HepG2 (cell line): Measurements from ENCODE around the gene SEPHS2. TPM values are rescaled to one million over a fixed set of nuclear protein-coding genes. Genes with fewer than 3 reads are reported as not detected.

ENCODE experiments used
- MED1 ChIP-seq: sonication (generic); formaldehyde crosslinking; IDR thresholded peaks from 2 replicates; pipeline ENCODE4 v1.4.0; 2020; ENCODE audit warnings: missing genetic modification reagents
- NR2F6 ChIP-seq, 2 experiments: IDR thresholded peaks; 2 replicates each; pipeline ENCODE4 v1.6.1; 2016; ENCODE audit warnings: antibody characterized with exemption in 1 of 2, mild to moderate bottlenecking in 1 of 2
- ONECUT2 ChIP-seq: sonication (generic); formaldehyde crosslinking; IDR thresholded peaks from 2 replicates; pipeline ENCODE4 v1.4.0; 2020; ENCODE audit warnings: missing genetic modification reagents
- PHF21A ChIP-seq: sonication (generic); formaldehyde crosslinking; IDR thresholded peaks from 2 replicates; pipeline ENCODE4 v1.5.0; 2020; ENCODE audit warnings: mild to moderate bottlenecking, missing genetic modification reagents
- ZBTB38 ChIP-seq: sonication (generic); formaldehyde crosslinking; IDR thresholded peaks from 2 replicates; pipeline ENCODE4 v1.5.1; 2020; ENCODE audit warnings: mild to moderate bottlenecking, missing genetic modification reagents
- ZFX ChIP-seq: sonication (generic); formaldehyde crosslinking; IDR thresholded peaks from 2 replicates; pipeline ENCODE4 v1.4.0; 2020; ENCODE audit warnings: mild to moderate bottlenecking, low read depth, missing genetic modification reagents, moderate library complexity
- ZNF121 ChIP-seq: sonication (generic); formaldehyde crosslinking; IDR thresholded peaks from 2 replicates; pipeline ENCODE4 v1.5.0; 2020; ENCODE audit warnings: mild to moderate bottlenecking, missing genetic modification reagents
- ZNF468 ChIP-seq: sonication (generic); formaldehyde crosslinking; IDR thresholded peaks from 2 replicates; pipeline ENCODE4 v1.8.0; 2022; ENCODE audit warnings: mild to moderate bottlenecking, moderate library complexity, missing genetic modification reagents
- ZNF605 ChIP-seq: sonication (generic); formaldehyde crosslinking; IDR thresholded peaks from 2 replicates; pipeline ENCODE4 v1.8.0; 2022; ENCODE audit warnings: mild to moderate bottlenecking, missing genetic modification reagents
- ZNF792 ChIP-seq: IDR thresholded peaks from 2 replicates; pipeline ENCODE4 v1.6.1; 2016
- ZNF883 ChIP-seq: sonication (generic); formaldehyde crosslinking; IDR thresholded peaks from 2 replicates; pipeline ENCODE4 v1.5.1; 2020; ENCODE audit warnings: mild to moderate bottlenecking, missing genetic modification reagents; ENCODE audit errors: not compliant biosample characterization
- ZNF891 ChIP-seq: sonication (generic); formaldehyde crosslinking; IDR thresholded peaks from 2 replicates; pipeline ENCODE4 v1.5.0; 2020; ENCODE audit warnings: mild to moderate bottlenecking, missing genetic modification reagents
- polyA plus RNA-seq, 8 experiments: library from polyadenylated mRNA; depleted of rRNA in 3 of 8; stranded (reverse) in 7 of 8; unstranded in 1 of 8; fragments of >200 nt; fragmentation: Illumina TruSeq in 4 of 8; extraction: Trizol in 4 of 8; gene quantifications; 2 replicates each; pipeline versions ENCODE4 v1.2.1 to v1.2.3, GENCODE V29; 2011 to 2016; ENCODE audit warnings: low read depth in 4 of 8, missing spikeins in 1 of 8, mixed read lengths in 1 of 8; ENCODE audit not compliant: insufficient read depth in 1 of 8
- total RNA-seq, 5 experiments: library from RNA; depleted of rRNA; stranded (reverse); fragments of >200 nt; fragmentation: Illumina TruSeq; extraction: Trizol; gene quantifications; 2 replicates each; pipeline ENCODE4 v1.2.3, GENCODE V29; 2016; ENCODE audit warnings: low read depth in 1 of 5
- TF ChIP-seq, protein P1 (sequence below): sonication (generic); formaldehyde crosslinking; IDR thresholded peaks from 2 replicates; pipeline ENCODE4 v1.5.1; 2020; ENCODE audit warnings: mild to moderate bottlenecking, moderate library complexity, missing genetic modification reagents
- TF ChIP-seq, protein P2 (sequence below): sonication (generic); formaldehyde crosslinking; IDR thresholded peaks from 2 replicates; pipeline ENCODE4 v1.9.0; 2022; ENCODE audit warnings: missing genetic modification reagents, mild to moderate bottlenecking, borderline replicate concordance

The SEPHS2 gene
- total and polyA plus RNA-seq, 2 of the 13 experiments (the other 11 are each of a cell fraction or from before 2014, with no cell fraction given) = 20.7 to 127 TPM

DNA sequence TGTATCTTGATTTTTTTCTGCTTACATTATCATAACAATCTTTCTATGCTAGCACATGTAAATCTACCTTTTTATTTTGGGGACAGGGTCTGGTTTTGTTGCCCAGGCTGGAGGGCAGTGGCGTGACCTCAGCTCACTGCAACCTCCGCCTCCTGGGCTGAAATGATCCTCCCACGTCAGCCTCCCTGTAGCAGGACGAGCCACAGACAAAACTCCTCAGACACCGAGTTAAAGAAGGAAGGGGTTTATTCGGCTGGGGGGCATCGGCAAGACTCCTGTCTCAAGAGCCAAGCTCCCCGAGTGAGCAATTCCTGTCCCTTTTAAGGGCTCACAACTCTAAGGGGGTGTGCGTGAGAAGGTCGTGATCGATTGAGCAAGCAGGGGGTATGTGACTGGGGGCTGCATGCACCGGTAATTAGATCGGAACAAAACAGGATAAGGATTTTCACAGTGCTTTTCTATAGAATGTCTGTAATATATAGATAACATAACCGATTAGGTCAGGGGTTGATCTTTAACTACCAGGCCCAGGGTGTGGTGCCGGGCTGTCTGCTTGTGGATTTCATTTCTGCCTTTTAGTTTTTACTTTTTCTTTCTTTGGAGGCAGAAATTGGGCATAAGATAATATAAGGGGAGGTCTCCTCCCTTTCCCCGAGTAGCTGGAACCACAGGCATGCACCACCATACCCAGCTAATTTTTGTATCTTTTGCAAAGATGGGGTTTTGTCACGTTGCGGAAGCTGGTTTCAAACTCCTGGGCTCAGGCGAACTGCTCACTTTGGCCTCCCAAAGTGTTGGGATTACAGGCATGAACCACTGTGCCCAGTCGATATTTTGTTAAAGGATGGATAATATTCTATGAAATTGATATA lies 7.3 kb upstream of the SEPHS2 start (continued):
- TF ChIP-seq NR2F6 (IDR thresholded peaks at IDR 0.05) (peak; percentile 12; the same call in 1 of the 2 replicates), NR2F6 (CRISPR knock-in tag; IDR thresholded peaks at IDR 0.05) (peak; percentile 50; the same call in 1 of the 2 replicates), PHF21A (CRISPR knock-in tag) (0 out of 2 replicates have a peak, but pooled peaks have one; percentile 47), ZNF468 (CRISPR knock-in tag) (0 out of 2 replicates have a peak, but pooled peaks have one; percentile 56), ZNF121 (CRISPR knock-in tag) (0 out of 2 replicates have a peak, but pooled peaks have one; percentile 24), MED1 (CRISPR knock-in tag) (0 out of 2 replicates have a peak, but pooled peaks have one; percentile 9), ONECUT2 (CRISPR knock-in tag) (peak; percentile 46; the same call in 1 of the 2 replicates), ZNF792 (peak; percentile 27; the same call in 1 of the 2 replicates), ZNF891 (0 out of 2 replicates have a peak, but pooled peaks have one; percentile 21), ZNF605 (CRISPR knock-in tag) (peak; percentile 22; the same call in 1 of the 2 replicates), ZBTB38 (CRISPR knock-in tag) (0 out of 2 replicates have a peak, but pooled peaks have one; percentile 4), ZFX (CRISPR knock-in tag) (peak; percentile 57), ZNF883 (CRISPR knock-in tag) (peak; percentile 24)
- TF ChIP-seq, protein P1, sequence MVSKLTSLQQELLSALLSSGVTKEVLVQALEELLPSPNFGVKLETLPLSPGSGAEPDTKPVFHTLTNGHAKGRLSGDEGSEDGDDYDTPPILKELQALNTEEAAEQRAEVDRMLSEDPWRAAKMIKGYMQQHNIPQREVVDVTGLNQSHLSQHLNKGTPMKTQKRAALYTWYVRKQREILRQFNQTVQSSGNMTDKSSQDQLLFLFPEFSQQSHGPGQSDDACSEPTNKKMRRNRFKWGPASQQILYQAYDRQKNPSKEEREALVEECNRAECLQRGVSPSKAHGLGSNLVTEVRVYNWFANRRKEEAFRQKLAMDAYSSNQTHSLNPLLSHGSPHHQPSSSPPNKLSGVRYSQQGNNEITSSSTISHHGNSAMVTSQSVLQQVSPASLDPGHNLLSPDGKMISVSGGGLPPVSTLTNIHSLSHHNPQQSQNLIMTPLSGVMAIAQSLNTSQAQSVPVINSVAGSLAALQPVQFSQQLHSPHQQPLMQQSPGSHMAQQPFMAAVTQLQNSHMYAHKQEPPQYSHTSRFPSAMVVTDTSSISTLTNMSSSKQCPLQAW (CRISPR knock-in tag) = peak; percentile 17; the same call in 1 of the 2 replicates
- TF ChIP-seq, protein P2, sequence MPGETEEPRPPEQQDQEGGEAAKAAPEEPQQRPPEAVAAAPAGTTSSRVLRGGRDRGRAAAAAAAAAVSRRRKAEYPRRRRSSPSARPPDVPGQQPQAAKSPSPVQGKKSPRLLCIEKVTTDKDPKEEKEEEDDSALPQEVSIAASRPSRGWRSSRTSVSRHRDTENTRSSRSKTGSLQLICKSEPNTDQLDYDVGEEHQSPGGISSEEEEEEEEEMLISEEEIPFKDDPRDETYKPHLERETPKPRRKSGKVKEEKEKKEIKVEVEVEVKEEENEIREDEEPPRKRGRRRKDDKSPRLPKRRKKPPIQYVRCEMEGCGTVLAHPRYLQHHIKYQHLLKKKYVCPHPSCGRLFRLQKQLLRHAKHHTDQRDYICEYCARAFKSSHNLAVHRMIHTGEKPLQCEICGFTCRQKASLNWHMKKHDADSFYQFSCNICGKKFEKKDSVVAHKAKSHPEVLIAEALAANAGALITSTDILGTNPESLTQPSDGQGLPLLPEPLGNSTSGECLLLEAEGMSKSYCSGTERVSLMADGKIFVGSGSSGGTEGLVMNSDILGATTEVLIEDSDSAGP (CRISPR knock-in tag) = peak; percentile 53; the same call in 1 of the 2 replicates
- TF ChIP-seq, all 625 proteins: peak for 48; not testable (repeated sequence) for 577
